Liver (tissue), 9 donors: Measurements from ENCODE around the gene CEP250. TPM values are rescaled to one million over a fixed set of nuclear protein-coding genes. Genes with fewer than 3 reads are reported as not detected.

Source experiments
- DNase-seq: peaks from one replicate; pipeline ENCODE4 v3.0.0-alpha.2; 2017; ENCODE audit warnings: low spot score
- H3K27ac ChIP-seq, 2 donors: one replicate each; pipeline ENCODE4 v1.7.0; 2013; ENCODE audit warnings: inconsistent platforms in 2 of 2, low read length in 2 of 2, control low read depth in 1 of 2, low read depth in 1 of 2, mild to moderate bottlenecking in 1 of 2
- H3K27me3 ChIP-seq, 4 donors: one replicate each; pipeline versions ENCODE4 v1.6.1 to v1.7.0; 2013; ENCODE audit warnings: low read length in 3 of 4, inconsistent platforms in 1 of 4, mild to moderate bottlenecking in 1 of 4, moderate library complexity in 1 of 4; ENCODE audit not compliant: control insufficient read depth in 4 of 4, insufficient read depth in 4 of 4
- H3K36me3 ChIP-seq, 4 donors: one replicate each; pipeline versions ENCODE4 v1.6.1 to v1.7.0; 2013; ENCODE audit warnings: low read length in 3 of 4, mild to moderate bottlenecking in 3 of 4, low read depth in 1 of 4, moderate library complexity in 1 of 4; ENCODE audit not compliant: control insufficient read depth in 4 of 4, insufficient read depth in 3 of 4
- H3K4me1 ChIP-seq, 4 donors: one replicate each; pipeline versions ENCODE4 v1.6.1 to v1.7.0; 2013; ENCODE audit warnings: low read length in 3 of 4, mild to moderate bottlenecking in 3 of 4, moderate library complexity in 1 of 4; ENCODE audit not compliant: control insufficient read depth in 4 of 4, insufficient read depth in 4 of 4
- H3K4me3 ChIP-seq, 3 donors: one replicate each; pipeline versions ENCODE4 v1.6.1 to v1.7.0; 2013; ENCODE audit warnings: low read length in 3 of 3, control low read depth in 1 of 3, low read depth in 1 of 3, mild to moderate bottlenecking in 1 of 3
- H3K9ac ChIP-seq, 2 donors: one replicate each; pipeline ENCODE4 v1.7.0; 2013; ENCODE audit warnings: low read length in 2 of 2, mild to moderate bottlenecking in 2 of 2, moderate library complexity in 2 of 2, control low read depth in 1 of 2, low read depth in 1 of 2
- H3K9me3 ChIP-seq, 4 donors: one replicate each; pipeline versions ENCODE4 v1.6.1 to v1.7.0; 2013; ENCODE audit warnings: low read length in 3 of 4; ENCODE audit not compliant: control insufficient read depth in 4 of 4
- FOXA1 ChIP-seq: IDR thresholded peaks from 2 replicates; pipeline ENCODE4 v1.6.1; 2016; ENCODE audit warnings: antibody characterized with exemption
- FOXA2 ChIP-seq: IDR thresholded peaks from 2 replicates; pipeline ENCODE4 v1.6.1; 2016; ENCODE audit warnings: antibody characterized with exemption
- GABPA ChIP-seq, 2 donors: IDR thresholded peaks in 1 of 2; conservative IDR thresholded peaks in 1 of 2; 2 replicates each; pipeline ENCODE4 v1.6.1; 2016; ENCODE audit warnings: antibody characterized with exemption in 2 of 2, mild to moderate bottlenecking in 1 of 2, moderate library complexity in 1 of 2
- HNF4A ChIP-seq, 2 donors: conservative IDR thresholded peaks; 2 replicates each; pipeline ENCODE4 v1.6.1; 2016; ENCODE audit warnings: antibody characterized with exemption in 2 of 2, mild to moderate bottlenecking in 2 of 2
- HNF4G ChIP-seq: IDR thresholded peaks from 2 replicates; pipeline ENCODE4 v1.6.1; 2016; ENCODE audit warnings: antibody characterized with exemption
- JUND ChIP-seq, 2 donors: IDR thresholded peaks; 2 replicates each; pipeline ENCODE4 v1.6.1; 2016; ENCODE audit warnings: antibody characterized with exemption in 2 of 2
- NR2F2 ChIP-seq: IDR thresholded peaks from 2 replicates; pipeline ENCODE4 v1.6.1; 2016; ENCODE audit warnings: antibody characterized with exemption
- RAD21 ChIP-seq, 2 donors: IDR thresholded peaks; 2 replicates each; pipeline ENCODE4 v1.6.1; 2016; ENCODE audit warnings: antibody characterized with exemption in 2 of 2, mild to moderate bottlenecking in 2 of 2
- SP1 ChIP-seq: IDR thresholded peaks from 2 replicates; pipeline ENCODE4 v1.6.1; 2018; ENCODE audit warnings: antibody characterized with exemption, mild to moderate bottlenecking
- TAF1 ChIP-seq: conservative IDR thresholded peaks from 2 replicates; pipeline ENCODE4 v1.6.1; 2016; ENCODE audit warnings: antibody characterized with exemption, mild to moderate bottlenecking
- YY1 ChIP-seq: IDR thresholded peaks from 2 replicates; pipeline ENCODE4 v1.6.1; 2016; ENCODE audit warnings: antibody characterized with exemption, mild to moderate bottlenecking
- WGBS: extraction: QIAGEN DNeasy Blood & Tissue Kit; methylation state at CpG from one replicate; pipeline ENCODE4 v1.1.7; 2013; 5-methylcytosine and 5-hydroxymethylcytosine counted together
- polyA plus RNA-seq, 2 donors: library from polyadenylated mRNA; stranded (reverse) in 1 of 2; unstranded in 1 of 2; fragments of 200-250 nt in 1 of 2; fragments of >200 nt in 1 of 2; fragmentation: Nextera tagmentation in 1 of 2; extraction: Ambion mirVana in 1 of 2; gene quantifications; one replicate each; pipeline versions ENCODE4 v1.2.1 to v1.2.3, GENCODE V29; 2013 to 2015
- total RNA-seq, 2 donors: library from RNA; depleted of rRNA; stranded (reverse); fragments of >200 nt; gene quantifications; one replicate each; pipeline ENCODE4 v1.2.3, GENCODE V29; 2014
- TF ChIP-seq, protein P1 (sequence below): IDR thresholded peaks from 2 replicates; pipeline ENCODE4 v1.6.1; 2016; ENCODE audit warnings: antibody characterized with exemption, mild to moderate bottlenecking
- TF ChIP-seq, protein P2 (sequence below): IDR thresholded peaks from 2 replicates; pipeline ENCODE4 v1.6.1; 2016; ENCODE audit warnings: antibody characterized with exemption
- TF ChIP-seq, protein P3 (sequence below): IDR thresholded peaks from 2 replicates; pipeline ENCODE4 v1.6.1; 2016; ENCODE audit warnings: antibody characterized with exemption
- TF ChIP-seq, protein P4 (sequence below): fragments of 150-350 bp; IDR thresholded peaks from 2 replicates; pipeline ENCODE4 v1.5.1; 2017; ENCODE audit warnings: improper control_type of control experiment, low read depth, low read length; ENCODE audit not compliant: missing input control
- donor health status: healthy.
- donor health status: healthy.
- donor health status: healthy.
- donor health status: healthy.
- donor health status: healthy.

The CEP250 gene
- total and polyA plus RNA-seq, 4 donors, result 3.4 to 13.3 (median 8.3) TPM

DNA sequence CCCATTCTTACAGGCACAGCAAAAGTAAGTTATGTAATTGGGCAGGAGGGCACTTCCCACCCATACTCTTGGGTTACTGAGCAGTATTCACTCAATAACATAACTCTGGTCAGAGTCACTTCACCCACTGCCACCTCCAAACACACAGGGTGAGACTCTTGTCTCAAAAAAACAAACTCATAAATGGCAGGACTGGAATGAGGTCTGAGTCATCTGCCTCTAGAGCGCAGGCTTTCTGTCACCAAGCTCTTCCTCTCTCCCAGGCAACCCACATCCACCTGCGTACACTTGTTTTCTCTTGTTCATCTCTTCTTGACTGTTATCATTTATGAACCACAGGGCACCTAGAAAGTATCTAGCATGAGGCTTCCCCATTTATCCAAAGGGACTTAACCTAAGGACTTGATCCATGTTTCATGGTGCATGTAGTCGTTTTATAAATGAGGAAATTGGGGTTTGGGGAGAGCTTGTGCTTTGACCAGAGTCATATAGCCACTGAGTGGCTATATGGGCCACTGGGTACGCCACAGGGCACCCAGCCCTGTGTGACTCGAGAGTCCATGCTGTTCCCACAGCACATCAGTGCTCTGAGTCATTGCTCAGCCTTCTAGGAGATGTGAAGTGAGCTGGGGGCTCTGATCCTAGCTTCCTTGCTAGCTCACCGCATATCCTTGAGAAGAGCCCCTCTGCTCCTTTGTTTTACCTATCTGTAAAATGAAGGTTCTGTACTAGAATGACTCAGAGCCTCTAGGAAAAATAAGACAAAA, 51.7 kb downstream of the CEP250 start:
- H3K4me1 ChIP-seq, result no peaks in the 10 kb centered on the region
- H3K27me3 ChIP-seq, result no peaks in the 10 kb centered on the region
- H3K36me3 ChIP-seq, result peaks cover 6 to 87% (median 29%) of the 10 kb centered on the region in 4 donors
- no peaks in the 10 kb centered on the region for H3K9me3 ChIP-seq
- no peak overlapping the region for H3K27ac ChIP-seq
- WGBS, result 93% methylated on average over 6 of the region's 6 CpGs
- no peak for DNase-seq
- no peak overlapping the region for H3K9ac ChIP-seq
- H3K4me3 ChIP-seq, result no peak overlapping the region
- no peak for TF ChIP-seq FOXA1
- TF ChIP-seq JUND (IDR thresholded peaks at IDR 0.05), result no peak
- TF ChIP-seq RAD21 (IDR thresholded peaks at IDR 0.05), result no peak
- no peak for TF ChIP-seq NR2F2
- TF ChIP-seq HNF4A (conservative IDR thresholded peaks at IDR 0.05), result no peak
- no peak for TF ChIP-seq FOXA2
- TF ChIP-seq, protein P1, sequence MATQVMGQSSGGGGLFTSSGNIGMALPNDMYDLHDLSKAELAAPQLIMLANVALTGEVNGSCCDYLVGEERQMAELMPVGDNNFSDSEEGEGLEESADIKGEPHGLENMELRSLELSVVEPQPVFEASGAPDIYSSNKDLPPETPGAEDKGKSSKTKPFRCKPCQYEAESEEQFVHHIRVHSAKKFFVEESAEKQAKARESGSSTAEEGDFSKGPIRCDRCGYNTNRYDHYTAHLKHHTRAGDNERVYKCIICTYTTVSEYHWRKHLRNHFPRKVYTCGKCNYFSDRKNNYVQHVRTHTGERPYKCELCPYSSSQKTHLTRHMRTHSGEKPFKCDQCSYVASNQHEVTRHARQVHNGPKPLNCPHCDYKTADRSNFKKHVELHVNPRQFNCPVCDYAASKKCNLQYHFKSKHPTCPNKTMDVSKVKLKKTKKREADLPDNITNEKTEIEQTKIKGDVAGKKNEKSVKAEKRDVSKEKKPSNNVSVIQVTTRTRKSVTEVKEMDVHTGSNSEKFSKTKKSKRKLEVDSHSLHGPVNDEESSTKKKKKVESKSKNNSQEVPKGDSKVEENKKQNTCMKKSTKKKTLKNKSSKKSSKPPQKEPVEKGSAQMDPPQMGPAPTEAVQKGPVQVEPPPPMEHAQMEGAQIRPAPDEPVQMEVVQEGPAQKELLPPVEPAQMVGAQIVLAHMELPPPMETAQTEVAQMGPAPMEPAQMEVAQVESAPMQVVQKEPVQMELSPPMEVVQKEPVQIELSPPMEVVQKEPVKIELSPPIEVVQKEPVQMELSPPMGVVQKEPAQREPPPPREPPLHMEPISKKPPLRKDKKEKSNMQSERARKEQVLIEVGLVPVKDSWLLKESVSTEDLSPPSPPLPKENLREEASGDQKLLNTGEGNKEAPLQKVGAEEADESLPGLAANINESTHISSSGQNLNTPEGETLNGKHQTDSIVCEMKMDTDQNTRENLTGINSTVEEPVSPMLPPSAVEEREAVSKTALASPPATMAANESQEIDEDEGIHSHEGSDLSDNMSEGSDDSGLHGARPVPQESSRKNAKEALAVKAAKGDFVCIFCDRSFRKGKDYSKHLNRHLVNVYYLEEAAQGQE, result no peak
- no peak for TF ChIP-seq YY1
- TF ChIP-seq, protein P2, sequence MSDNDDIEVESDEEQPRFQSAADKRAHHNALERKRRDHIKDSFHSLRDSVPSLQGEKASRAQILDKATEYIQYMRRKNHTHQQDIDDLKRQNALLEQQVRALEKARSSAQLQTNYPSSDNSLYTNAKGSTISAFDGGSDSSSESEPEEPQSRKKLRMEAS, result no peak
- no peak for TF ChIP-seq SP1
- TF ChIP-seq, protein P3, sequence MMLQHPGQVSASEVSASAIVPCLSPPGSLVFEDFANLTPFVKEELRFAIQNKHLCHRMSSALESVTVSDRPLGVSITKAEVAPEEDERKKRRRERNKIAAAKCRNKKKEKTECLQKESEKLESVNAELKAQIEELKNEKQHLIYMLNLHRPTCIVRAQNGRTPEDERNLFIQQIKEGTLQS, result no peak
- TF ChIP-seq, protein P4, sequence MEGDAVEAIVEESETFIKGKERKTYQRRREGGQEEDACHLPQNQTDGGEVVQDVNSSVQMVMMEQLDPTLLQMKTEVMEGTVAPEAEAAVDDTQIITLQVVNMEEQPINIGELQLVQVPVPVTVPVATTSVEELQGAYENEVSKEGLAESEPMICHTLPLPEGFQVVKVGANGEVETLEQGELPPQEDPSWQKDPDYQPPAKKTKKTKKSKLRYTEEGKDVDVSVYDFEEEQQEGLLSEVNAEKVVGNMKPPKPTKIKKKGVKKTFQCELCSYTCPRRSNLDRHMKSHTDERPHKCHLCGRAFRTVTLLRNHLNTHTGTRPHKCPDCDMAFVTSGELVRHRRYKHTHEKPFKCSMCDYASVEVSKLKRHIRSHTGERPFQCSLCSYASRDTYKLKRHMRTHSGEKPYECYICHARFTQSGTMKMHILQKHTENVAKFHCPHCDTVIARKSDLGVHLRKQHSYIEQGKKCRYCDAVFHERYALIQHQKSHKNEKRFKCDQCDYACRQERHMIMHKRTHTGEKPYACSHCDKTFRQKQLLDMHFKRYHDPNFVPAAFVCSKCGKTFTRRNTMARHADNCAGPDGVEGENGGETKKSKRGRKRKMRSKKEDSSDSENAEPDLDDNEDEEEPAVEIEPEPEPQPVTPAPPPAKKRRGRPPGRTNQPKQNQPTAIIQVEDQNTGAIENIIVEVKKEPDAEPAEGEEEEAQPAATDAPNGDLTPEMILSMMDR, result no peak
- TF ChIP-seq GABPA (IDR thresholded peaks at IDR 0.05 in 1 of 2, conservative IDR thresholded peaks at IDR 0.05 in 1 of 2), result no peak
- no peak for TF ChIP-seq HNF4G

DNA sequence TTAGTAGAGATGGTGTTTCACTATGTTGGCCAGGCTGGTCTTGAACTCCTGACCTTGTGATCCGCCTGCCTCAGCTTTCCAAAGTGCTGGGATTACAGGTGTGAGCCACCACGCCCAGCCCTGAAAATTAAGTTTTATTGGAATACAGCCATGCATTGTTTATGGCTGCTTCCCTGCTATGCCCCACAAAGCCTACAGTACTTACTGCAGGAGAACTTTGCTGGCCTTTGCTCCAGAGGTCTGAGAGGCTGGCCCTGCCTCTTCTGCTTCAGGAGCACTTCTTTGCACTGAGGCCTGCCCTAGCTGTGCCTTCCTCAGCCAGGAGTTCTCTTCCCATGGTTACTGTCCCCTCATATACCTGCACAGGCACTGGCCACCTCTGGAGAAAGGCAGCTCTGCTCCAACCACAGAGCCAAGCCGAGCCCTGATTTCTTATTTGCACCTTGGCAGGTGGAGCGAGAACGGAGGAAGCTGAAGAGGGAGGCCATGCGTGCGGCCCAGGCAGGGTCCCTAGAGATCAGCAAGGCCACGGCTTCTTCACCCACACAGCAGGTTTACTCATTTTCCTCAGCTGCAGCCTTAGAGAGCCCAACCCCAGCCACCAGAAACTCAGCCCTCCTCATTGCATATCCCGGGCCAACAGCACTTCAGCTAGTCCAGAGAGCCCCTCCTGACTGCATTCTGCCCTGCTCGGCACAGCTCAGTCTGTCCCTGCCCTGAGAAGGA, 53.3 kb downstream of the CEP250 start:
- no peaks in the 10 kb centered on the region for H3K27me3 ChIP-seq
- H3K36me3 ChIP-seq, result peaks cover 6 to 75% (median 20%) of the 10 kb centered on the region in 4 donors
- H3K9me3 ChIP-seq, result no peaks in the 10 kb centered on the region
- no peak for DNase-seq
- H3K4me1 ChIP-seq, result no peaks in the 10 kb centered on the region
- WGBS, result 94% methylated on average over 10 of the region's 10 CpGs
- H3K4me3 ChIP-seq, result no peak overlapping the region
- no peak overlapping the region for H3K27ac ChIP-seq
- no peak overlapping the region for H3K9ac ChIP-seq
- TF ChIP-seq, protein P4, result no peak
- no peak for TF ChIP-seq HNF4A (conservative IDR thresholded peaks at IDR 0.05)
- TF ChIP-seq FOXA1, result no peak
- TF ChIP-seq, protein P2, result no peak
- no peak for TF ChIP-seq YY1
- TF ChIP-seq, protein P1, result no peak
- TF ChIP-seq RAD21 (IDR thresholded peaks at IDR 0.05), result no peak
- TF ChIP-seq SP1, result no peak
- no peak for TF ChIP-seq FOXA2
- TF ChIP-seq HNF4G, result no peak
- TF ChIP-seq TAF1, result no peak
